ENCODE results near the gene SHMT2.

GRCh38 chr12:57211791-57212700, 17.5 kb upstream of the SHMT2 start:
- TF ChIP-seq SIRT6 (IDR thresholded peaks at IDR 0.05; ENCODE audit: low read depth, low read length) (no peak), PCBP2 (IDR thresholded peaks at IDR 0.05; ENCODE audit: low read depth, low read length, poor library complexity, severe bottlenecking) (no peak), RFX5 (IDR thresholded peaks at IDR 0.05; ENCODE audit: low read depth, low read length) (no peak), ZBTB7A (IDR thresholded peaks at IDR 0.05; ENCODE audit: borderline replicate concordance, control insufficient read depth, low read depth, low read length) (no peak), HDAC3 (IDR thresholded peaks at IDR 0.05; ENCODE audit: borderline replicate concordance, partially characterized antibody) (no peak), BRD9 (IDR thresholded peaks at IDR 0.05; ENCODE audit: low read depth, partially characterized antibody) (no peak)

Data from K562 (cell line).